Measurements from ENCODE around the gene KIF23.
A peak's percentile ranks its signal among the peaks of the same experiment; 100 is the strongest.

KIF23 gene

DNA sequence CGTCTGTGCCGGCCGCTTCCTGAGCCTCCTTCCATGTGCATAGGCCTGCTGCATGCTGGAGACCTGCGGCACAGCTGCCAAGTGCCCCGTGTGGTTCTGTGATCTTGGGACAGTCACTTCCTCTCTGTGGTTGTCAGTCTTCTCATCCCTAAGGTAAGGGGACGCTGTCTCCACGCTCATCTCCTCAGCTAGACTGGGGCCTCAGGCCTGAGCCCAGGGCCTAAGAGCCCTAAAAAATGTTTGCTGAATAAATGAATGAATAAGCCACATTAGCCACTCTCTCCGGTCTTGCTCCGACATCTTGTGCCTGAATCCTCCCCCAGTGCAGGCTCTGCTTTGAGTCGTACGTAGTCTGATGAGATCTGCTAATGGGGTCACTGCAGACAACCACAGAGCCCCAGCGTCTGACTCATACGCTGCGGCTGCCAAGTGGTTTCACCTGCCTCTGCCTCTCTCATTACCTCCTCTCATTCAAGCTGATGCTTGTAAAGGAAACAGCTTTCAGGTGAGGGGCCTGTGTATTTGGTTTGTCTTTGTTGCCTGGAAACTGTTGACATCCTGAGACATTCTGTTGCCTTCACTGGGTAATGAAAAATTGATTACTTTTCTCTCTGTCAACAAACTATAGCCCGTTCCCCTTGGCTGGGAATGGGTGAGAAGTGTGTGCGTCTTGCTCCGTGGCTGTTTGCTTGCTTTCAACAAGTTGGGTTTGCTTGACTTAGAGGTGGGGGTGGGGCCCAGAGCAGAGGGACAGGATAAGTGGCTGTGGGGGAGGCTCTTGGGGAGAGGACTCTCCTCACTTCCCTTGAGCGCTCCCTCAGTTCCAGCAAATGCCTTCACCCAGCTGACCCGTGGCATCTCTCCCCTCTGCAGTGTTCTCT lies 54.3 kb downstream of the KIF23 start:
- peak; percentile 76 for DNase-seq

DNA sequence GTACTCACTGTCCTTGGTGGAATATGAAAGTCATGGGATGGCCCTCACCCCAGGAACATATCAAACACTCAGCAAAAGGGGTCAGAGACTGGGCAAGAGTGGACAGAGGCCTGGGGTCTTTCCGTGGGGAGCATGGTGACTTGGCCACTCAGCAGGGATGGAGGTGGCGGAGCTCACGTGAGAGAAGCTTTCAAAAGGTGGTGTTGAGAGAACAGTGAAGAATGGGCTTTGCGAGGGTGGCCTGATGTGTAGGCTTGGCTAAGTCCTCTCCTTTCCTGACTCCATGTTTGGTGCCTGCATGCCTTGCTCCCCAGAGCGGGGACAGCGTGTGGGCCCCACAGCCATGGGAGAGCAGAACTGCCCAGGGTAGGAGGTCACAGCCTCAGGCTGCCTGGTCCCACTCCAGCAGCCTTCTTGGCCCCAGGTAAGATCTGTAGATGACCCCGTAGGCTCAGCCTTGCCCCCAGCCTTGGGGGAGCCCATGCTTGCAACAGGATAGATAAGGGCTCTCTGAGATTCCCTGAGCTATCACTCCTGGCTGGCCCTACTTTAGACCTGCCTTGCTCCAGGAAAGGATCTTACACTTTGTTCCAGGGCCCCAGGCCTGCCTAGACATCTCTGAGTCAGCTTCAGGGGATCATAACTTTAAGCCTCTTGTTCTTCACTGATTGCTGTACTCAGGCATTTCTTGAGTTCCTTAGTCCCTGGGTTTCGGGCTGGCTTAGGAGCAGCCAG lies 55.5 kb downstream of the KIF23 start:
- DNase-seq = no peak

DNA sequence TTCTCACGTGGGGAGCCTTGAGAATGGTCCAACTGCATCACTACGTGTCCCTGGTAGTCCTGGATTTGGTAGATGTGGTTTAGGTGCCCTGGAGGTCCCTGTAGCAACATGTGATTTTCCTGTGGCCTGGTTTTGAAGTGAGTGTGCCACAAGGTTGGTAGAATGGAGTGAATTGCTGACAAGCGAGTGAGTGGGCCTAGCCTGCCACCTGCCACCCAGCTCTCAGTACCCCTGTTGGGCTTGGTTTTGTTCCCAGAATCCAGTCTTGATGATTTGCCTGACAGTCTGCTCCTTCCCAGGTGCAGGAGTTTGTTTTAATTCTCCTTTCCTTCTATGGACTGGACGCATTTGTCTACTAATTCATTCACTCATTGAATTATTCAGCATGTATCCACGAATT lies 57.9 kb downstream of the KIF23 start:
- no peak for DNase-seq

DNA sequence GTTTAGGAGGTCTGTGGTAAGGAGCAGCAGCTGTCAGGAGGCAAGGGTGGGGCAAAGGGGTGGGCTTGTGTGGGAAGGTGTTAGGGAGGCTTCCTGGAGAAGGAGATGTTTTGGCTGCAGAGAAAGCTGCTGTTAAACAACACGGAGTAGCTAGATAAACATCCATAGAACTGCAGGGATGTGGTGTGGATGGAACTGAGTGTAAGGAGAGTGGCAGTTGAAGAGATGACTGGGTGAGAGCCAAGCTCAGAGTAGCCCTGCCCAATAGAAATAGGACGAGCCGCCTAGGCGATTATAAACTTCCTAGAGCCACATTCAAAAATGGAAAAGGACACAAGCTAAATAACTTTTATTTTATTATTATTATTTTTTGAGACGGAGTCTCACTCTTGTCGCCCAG lies 58.4 kb downstream of the KIF23 start:
- DNase-seq = no peak

DNA sequence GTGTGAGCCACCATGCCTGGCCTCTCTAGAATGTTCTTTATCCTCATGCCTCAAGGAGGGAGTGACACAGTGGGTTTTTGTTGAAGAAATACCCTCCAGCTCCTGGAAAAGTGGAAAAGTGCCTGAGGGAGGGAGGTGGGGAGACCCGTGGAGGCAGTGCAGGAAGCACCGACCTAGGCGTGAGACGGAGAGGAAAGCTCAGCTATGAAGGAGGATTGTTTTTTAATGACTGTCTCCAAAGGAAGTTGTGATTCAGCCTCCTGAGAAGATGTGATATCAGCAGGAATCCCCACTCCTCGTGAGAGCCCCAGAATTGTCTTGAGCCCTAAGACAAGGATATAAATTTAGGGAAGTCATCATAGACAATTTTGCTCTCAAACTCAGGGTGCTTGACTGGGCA lies 60.1 kb downstream of the KIF23 start:
- DNase-seq = no peak

DNA sequence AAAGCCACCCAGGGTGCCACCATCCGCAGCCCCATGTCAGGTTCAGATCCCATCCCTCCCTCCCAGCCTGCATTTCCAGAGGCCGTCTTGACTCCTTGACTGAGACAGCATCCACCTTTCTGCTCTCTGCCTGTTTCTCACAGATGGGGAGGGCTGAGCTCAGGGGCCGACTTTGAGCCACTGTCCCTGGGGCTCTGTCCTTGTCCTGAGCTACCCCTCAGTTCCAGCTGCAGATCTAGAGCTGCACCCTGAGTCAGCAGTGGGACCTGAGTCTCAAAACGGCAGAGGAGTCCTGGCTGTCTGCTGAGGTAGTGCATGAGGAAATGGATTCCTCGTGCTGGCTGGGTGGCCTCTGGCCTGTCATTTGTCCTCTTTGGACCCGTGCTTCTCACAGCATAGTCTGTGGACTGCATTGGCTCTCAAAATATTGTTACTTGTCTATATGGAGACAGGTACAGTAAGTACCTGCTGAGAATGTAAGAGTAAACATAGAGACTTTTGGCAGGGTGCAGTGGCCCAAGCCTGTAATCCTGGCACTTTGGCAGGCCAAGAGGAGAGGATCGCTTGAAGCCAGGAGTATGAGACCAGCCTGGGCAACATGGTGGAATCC lies 60.8 kb downstream of the KIF23 start:
- DNase-seq = no peak

DNA sequence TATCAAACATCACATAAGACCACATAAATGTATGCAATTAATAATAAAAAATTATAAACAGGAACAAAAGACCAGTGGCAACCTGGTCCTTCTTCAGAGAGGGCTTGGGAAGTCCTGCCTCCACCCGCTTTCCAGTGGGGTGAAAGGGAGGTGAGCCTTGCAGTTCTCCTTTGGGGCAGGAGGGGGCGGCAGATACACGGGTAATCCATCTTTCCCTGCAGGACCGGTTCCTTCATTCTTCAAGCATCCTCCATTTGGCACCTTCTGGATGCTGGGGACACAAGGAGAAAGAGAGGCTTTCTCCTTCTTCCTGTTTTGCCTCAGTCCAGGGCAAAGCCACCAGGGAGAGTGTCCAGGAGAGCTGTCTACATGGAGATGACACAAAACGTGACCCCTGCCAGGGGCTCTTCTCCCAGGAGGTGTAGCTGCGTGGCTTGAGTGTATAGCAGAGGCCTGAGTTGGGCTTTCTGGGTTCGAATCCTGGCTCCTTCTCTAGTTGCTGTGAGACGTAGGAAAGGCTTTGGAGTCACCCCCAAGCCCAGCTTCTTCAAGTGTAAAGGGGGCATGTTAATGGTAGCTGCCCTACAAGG lies 61.7 kb downstream of the KIF23 start:
- peak; percentile 77 for DNase-seq

DNA sequence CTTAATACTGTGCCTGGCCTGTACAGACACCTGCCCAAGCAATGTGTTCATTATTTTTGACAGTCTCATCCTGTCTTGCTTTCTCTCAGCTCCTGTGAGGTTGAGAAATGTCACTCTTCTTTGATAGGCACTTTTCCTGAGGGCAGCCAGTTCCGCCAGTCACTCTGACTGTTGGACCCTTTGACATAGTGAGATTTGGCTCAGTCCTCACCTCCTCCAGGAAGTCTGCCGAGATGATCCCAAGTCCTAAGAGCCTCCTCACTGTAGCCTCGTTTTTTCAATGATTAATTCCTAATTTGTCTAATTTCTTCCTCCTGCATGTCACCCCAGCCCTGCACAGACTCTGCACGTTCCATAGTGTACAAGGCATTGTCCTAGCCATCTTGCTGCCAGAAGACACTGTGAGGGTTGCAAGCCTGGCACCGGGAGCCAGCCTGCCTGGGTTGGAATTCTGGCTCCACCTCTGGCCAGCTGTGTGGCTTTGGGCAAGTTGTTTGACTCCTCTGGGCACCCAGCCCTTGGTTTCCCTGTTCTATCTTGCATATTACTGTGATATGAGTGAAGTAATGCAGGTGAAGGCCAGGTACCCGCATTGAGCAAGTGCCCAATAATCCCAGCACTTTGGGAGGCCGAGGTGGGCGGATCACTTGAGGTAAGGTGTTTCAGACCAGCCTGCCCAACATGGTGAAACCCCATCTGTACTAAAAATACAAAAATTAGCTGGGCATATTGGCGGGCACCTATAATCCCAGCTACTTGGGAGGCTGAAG lies 62.7 kb downstream of the KIF23 start:
- DNase-seq = no peak

DNA sequence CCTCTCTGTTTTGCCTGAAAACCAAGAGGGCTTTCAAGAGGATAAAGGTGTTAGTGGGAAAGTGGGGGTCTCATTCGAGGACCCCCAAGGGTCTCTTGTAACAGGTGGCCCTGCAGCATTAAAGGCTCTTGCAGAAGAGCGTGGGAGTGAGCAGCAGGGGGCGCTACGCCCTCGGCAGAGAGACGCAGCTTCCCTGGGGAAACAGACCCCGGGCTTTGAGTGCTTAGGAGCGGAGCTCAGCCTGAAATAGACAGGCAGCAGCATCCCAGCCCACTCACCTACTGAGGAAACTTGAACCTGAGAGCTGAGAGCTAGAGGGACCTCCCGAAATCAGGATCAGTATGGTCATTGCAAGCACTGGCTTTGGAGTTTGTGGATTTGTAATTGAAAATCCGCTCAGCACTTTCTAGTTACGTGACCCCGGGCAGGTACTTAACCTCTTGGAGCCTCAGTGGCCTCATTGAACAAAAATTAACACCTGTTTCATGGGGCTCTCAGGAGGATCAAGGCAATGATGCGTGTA lies 64.2 kb downstream of the KIF23 start:
- DNase-seq = peak; percentile 47

DNA sequence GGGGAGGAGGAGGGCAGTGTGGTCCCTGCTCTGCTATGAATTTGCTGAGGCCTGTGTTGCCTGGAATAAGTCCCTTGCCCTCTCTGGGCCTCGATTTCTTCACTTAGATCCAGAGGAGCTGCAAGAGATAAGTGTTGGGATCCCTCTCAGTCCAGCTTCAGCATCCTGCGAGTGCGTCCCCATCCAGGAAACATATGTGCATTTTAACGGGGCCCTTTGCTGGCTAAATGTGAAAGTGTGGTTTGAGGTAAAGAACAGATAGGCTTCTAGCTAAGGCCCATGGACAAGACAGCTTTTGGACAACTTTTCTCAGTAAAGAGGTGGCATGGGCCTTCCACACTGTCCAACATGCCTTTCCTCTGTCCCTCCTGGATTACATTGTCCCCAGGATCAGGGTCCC lies 64.9 kb downstream of the KIF23 start:
- no peak for DNase-seq

DNA sequence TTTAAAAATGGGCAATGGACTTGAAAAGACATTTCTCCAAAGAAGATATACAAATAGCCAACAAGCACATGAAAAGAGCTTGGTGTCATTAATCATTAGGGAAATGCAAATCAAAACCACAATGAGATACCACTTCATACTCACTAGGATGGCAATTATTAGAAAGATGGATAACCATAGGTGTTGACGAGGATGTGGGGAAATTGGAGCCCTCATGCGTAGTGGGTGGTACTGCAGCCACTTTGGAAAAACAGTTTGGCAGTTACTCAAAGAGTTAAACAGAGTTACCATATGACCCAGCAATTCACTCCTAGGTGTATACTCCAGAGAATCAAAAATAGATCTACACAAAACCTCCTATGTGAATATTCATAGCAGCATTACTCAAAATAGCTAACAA lies 65.8 kb downstream of the KIF23 start:
- no peak for DNase-seq

DNA sequence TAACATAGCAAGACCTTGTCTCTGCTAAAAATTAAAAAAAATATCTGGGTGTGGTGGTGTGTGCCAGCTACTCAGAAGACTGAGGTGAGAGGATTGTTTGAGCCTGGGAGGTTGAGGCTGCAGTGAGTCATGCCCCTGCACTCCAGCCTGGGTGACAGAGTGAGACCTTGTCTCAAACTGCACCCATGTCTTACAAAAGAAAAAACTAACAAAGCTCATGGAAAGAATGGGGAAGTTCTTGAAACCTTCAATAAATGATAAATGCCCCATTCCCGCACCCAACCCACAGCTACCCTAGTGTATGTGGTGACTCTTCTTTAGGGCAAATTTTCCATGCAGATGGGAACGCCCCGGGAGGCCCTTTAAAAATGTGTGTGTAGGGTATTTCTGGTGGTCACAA lies 66.8 kb downstream of the KIF23 start:
- DNase-seq = no peak

DNA sequence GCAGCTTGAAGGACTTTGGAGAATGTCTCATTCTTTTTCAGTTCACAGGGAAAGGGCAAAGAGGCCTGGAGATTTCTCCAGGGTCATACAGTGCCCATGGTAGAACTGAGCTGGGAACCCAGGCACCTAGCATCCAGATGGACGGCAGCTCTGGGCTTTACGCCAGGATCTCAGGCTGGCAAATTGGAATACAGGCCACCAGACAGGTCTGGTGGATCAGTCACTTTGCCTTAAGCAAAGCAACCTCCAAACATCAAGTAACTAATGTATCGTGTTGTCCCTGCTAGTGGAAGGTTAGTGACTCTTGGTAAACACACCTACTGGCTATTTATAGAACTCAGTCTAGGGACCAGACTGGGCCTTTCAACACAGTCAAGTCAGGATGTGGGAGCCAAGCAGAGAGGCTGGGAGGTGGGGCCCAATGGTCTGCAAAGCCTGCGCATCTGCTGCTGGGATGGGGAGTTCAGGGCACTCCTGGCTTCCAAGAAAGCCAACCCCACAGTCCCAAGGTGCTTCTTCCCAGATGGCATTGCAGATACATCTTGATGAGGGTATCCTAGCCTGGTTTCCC lies 68.6 kb downstream of the KIF23 start:
- DNase-seq = no peak

DNA sequence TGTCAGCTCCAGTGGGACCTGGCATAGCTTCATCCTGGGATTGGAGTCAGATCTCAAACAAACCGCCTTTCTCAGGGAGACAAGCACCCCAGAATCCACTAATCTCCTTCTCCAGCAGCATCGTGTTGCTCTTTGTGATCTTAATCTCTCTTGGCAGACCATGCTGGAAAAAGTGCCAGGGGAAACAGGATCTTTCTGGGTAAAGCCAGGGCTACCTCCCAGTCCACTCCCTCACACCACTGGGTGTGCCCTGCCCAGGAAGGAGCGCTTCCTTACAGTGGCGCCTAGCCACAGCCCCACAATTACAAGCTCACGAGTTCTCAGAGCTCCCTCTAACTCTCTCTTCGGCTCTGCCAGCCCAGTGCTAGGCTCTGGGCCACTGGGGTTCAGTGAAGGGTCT lies 70.7 kb downstream of the KIF23 start:
- no peak for DNase-seq

DNA sequence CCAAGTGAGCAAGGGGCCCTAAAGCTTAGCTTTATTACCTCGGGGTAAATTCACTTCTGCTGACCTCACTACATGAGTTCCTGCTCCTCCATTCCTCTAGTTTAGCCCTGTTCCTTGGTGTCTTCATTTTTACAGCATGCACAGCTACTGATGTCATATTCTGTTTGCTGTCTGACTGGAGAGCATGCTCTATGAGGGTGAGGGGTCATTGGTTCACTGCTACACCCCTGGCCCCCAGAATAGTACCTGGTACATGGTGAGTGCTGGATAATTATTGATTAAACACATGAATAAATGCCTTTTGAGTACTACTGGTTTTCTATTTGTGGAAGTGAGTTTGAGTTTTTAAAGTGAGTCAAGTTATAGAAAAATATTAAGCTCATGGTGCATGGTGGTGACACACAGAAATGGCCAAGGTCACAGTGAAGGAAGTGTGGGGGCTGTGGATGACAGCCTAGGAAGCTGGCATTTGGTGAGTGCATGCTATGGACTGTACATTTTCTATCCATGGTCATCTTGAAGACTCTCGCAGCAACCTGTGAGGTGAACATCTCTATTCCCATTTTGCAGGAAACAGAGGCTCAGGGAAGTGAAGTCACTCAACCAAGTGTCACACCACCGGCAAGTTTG lies 72.4 kb downstream of the KIF23 start:
- DNase-seq = no peak

DNA sequence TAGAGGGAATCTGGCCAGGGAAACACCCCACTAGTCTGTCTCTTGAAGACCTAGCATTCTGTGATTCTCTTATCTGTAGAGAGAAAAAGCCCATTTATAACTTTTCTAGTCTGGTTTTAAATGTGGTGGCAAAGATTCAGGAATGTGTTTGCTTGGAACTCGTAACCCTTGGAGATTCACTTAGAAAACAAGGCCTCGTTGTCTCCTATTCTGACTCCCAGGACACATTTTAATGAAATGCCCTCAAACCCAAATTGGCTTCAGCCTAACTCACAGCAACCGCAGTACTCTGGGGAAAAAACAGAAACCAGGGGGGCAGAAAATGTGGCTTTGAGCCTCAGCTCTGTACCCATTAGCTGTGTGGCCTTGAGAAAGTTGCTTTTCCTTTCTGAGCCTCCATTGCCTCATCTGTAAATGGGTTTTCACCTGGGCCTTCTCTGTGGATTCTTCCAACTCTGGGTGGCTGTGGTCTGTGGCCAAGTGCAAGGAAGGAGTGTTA lies 75.0 kb downstream of the KIF23 start:
- DNase-seq = no peak

DNA sequence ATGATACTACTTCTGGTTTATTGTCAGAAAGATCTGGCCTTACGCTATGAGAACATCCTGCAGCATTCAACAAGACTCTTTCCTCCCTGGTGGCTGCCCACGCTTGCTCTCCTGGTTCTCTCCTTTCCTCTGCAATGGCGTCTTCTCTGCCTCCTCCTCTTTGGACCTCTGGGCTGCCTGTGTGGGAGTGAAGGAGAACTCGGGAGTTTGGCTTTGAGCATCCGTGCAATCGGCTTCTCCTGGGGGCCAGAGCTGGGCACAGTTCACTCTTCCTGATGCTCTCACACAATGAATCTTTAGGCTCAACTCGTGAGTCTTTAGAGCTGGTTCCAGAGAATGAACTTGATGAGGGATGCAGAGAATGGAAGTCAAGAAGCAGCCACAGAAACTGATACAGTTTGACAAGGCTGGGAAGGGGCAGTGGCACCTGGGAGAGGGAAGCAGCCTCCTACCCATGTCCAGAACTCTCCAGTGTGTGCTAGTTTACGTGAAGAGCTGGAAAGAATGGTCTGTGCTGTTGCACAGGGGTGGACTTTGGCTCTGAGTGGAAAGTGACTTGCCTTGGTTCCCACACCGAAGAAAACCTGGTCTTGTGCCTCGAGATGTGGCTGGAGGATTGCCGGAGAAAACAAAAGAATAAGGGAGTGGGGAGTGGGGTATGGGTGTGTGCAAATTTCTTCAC lies 76.3 kb downstream of the KIF23 start:
- no peak for DNase-seq

DNA sequence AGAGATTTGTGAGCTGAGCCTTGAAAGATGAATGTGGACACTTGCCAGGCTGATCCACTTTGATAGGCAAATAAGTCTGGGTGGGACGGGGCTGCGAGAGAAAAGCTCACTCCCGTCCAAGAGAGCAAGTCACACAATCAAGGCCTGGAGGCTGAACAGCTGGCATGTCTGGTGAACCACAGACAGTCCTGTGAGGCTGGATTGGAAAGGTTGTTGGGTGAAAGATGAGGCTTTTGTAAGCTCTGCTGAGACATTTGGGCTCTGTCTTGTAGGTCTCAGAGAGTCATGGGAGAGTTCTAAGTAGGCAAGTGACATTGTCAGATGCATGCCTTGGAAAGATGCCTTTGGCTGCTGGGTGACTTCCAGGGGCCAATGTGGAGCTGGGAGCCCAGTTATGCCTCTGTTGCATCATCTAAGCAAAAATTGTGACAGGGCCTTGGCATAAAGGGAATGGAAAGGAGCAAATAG lies 76.9 kb downstream of the KIF23 start:
- no peak for DNase-seq

DNA sequence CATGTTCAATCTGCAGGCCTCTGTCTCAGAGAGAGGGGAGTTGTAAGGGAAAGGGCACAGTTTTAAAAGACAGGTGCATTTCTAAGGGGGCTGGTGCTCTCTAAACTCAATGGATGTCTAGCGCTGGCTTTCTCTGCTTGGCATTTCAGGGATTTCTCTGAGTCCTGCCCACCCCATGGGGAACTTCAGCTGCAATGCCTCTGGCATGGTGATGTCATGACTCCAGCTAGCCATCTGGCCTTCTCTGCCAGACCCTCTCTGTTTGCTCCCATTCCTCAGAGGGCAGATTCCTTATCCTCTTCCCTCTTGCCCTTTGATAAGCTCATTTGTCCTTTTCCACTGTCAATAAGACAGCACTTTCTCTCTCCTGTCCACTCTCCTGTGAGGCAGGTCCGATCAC lies 79.3 kb downstream of the KIF23 start:
- DNase-seq = no peak

DNA sequence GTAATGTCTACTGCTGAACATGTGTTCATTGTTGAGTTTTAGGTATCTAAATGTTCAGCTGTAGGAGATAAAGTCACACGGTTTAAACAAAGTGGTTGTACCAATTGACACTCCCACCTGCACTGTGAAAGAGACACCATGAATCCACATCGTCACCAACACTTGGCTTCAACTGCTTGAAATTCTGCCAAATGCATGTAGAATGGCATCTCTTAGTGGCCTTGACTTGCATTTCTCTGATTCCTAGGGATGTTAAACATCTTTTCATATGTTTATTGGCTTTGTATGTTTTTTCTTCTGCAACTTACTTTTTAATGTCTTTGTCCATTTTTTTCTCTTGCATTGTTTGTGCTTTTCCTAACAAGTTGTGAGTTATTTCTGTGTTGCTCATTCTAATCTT lies 81.9 kb downstream of the KIF23 start:
- DNase-seq = no peak

DNA sequence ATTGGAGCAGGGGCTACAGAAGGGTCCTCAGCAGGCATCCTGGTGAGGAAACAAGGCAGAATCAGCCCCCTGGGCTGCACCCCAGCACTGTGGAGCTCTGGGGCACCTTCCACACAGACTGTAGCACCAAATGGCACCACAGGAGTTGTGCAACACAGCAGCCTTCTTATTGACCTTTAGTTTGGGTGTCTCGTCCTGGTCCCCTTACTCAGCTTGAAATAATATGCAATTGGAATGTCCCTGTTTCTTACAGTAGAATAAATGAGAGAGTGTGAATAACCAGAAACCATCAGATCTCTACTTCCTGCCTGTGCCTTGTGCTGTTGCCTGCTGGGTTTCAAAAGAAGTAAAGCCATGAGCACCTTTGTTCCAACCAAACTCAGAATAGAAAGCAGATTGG lies 82.9 kb downstream of the KIF23 start:
- no peak for DNase-seq
